ENCODE data around the gene DOK7.

DOK7 gene

DNA sequence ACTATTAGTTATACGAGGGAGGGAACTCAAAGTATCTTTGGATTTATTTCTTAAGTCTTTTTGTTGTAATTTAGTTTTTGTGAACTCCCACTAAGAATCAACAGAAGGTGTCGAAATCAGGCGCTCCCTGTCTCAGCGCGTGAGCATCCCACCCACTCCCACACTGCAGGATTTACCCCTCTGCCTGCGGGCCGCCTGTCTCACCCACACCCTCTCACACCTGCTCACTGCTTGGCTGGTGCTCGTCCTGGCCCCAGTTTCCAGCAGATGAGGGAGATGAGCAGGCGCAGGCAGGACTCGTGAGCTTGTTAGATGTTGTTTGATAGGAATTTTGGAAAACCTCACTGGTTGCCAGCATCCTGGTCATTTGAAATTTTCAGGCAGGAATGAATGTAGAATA lies 42.1 kb upstream of the DOK7 start:
- Histone ChIP-seq H3K9me3 (ENCODE audit: insufficient read depth, low read depth, low read length) (no peaks in the 10 kb centered on the region), H3K27ac (ENCODE audit: low read length) (no peak overlapping the region), H3K4me3 (ENCODE audit: low read length) (no peak overlapping the region), H3K27me3 (ENCODE audit: insufficient read depth, low read length) (no peaks in the 10 kb centered on the region), H3K4me1 (ENCODE audit: insufficient read depth, low read length) (no peaks in the 10 kb centered on the region; the same call in 1 of the 2 replicates), H3K36me3 (ENCODE audit: insufficient read depth, low read depth, low read length) (0 out of 2 replicates have a peak, but pooled peaks cover 5% of the 10 kb centered on the region), H3K9ac (ENCODE audit: low read depth, low read length) (no peak overlapping the region)

DNA sequence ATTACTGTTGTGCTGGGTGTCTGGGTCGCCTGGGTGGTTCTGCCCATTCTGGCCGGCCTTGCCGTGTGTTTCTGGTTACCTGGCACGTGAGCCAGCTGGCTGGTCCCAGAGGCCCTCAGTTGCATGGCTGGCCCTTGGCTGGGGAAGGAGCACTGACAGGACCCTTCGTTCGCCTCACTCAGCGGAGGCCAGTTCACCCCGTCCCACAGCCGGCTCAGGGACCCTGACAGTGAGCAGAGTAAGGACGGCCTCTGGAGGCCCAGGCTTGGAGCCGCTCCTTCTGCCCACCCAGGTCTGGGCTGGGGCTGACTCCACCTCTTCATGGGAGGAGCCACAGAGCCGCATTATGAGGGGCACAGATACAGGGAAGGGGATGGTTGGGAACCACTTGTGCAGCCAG lies 41.6 kb upstream of the DOK7 start:
- Histone ChIP-seq H3K9me3 (ENCODE audit: insufficient read depth, low read depth, low read length) (no peaks in the 10 kb centered on the region), H3K27ac (ENCODE audit: low read length) (no peak overlapping the region), H3K4me3 (ENCODE audit: low read length) (no peak overlapping the region), H3K4me1 (ENCODE audit: insufficient read depth, low read length) (no peaks in the 10 kb centered on the region; the same call in 1 of the 2 replicates), H3K9ac (ENCODE audit: low read depth, low read length) (no peak overlapping the region), H3K27me3 (ENCODE audit: insufficient read depth, low read length) (no peaks in the 10 kb centered on the region), H3K36me3 (ENCODE audit: insufficient read depth, low read depth, low read length) (0 out of 2 replicates have a peak, but pooled peaks cover 5% of the 10 kb centered on the region)

DNA sequence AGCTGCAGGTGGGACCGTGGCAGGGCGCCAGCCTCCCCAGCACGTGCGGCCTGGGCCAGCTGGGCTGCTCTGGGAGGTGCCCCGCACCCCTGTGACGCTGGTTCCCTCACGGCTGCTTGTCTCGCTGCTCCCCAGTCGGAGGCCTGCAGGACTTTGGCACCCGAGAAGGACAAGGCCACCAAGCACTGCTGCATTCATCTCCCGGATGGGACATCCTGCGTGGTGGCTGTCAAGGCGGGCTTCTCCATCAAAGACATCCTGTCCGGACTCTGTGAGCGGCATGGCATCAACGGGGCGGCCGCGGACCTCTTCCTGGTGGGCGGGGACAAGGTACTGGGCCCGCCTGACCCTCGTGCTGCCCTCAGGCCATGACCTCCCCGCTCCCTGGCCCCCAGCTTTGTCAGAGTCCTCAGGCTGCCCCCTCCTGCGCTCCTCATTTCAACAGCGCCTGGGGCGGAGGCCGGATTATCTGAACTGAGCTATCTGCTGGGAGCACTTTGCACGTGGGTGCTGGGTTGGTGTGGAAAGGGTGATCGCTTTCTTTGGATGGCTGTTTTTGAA lies 40.8 kb upstream of the DOK7 start:
- H3K9ac ChIP-seq (ENCODE audit: low read depth, low read length), result no peak overlapping the region
- H3K4me3 ChIP-seq (ENCODE audit: low read length), result no peak overlapping the region
- no peaks in the 10 kb centered on the region for H3K9me3 ChIP-seq (ENCODE audit: insufficient read depth, low read depth, low read length)
- no peaks in the 10 kb centered on the region; the same call in 1 of the 2 replicates for H3K4me1 ChIP-seq (ENCODE audit: insufficient read depth, low read length)
- H3K27me3 ChIP-seq (ENCODE audit: insufficient read depth, low read length), result no peaks in the 10 kb centered on the region
- H3K36me3 ChIP-seq (ENCODE audit: insufficient read depth, low read depth, low read length), result 0 out of 2 replicates have a peak, but pooled peaks cover 5% of the 10 kb centered on the region
- H3K27ac ChIP-seq (ENCODE audit: low read length), result no peak overlapping the region

DNA sequence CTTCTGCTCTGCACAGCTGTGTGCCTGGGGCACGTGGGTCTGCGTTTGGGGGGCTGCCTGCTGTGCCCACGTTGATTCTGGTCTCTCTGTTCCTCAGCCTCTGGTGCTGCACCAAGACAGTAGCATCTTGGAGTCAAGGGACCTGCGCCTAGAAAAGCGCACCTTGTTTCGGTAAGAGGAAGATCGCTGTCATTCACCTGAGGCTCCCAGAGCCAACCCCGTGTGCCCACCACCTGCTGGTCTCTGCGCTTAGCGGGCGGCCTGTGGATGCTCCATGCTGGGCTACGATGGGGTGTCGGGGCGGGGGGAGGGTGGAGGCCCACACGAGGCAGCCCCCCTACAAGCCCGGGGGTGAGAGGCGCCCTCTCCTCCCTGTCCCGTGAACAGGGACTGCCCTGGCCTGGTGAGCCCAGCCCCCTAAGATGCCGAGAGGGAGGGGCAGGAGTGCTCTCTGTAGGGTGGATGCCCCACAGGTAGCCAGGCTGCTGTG lies 40.3 kb upstream of the DOK7 start:
- Histone ChIP-seq H3K27ac (ENCODE audit: low read length) (no peak overlapping the region), H3K9me3 (ENCODE audit: insufficient read depth, low read depth, low read length) (no peaks in the 10 kb centered on the region), H3K9ac (ENCODE audit: low read depth, low read length) (no peak overlapping the region), H3K27me3 (ENCODE audit: insufficient read depth, low read length) (no peaks in the 10 kb centered on the region), H3K4me3 (ENCODE audit: low read length) (no peak overlapping the region), H3K4me1 (ENCODE audit: insufficient read depth, low read length) (no peaks in the 10 kb centered on the region; the same call in 1 of the 2 replicates), H3K36me3 (ENCODE audit: insufficient read depth, low read depth, low read length) (0 out of 2 replicates have a peak, but pooled peaks cover 5% of the 10 kb centered on the region)

DNA sequence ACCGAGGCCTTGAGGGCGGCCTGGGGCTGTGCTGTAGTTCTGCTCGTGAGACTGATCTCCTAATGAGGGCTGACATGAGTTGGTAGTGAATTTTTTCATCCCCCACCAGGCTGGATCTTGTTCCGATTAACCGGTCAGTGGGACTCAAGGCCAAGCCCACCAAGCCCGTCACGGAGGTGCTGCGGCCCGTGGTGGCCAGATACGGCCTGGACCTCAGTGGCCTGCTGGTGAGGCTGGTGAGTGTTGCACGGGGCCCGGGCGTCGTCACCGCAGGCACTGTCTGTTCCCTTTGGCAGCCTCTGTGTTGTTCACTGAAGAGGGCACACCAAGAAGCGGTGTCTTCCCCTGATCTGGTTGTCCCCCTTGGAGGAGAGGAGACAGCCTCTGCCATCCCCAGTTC lies 39.7 kb upstream of the DOK7 start:
- Histone ChIP-seq H3K9me3 (ENCODE audit: insufficient read depth, low read depth, low read length) (no peaks in the 10 kb centered on the region), H3K27ac (ENCODE audit: low read length) (no peak overlapping the region), H3K27me3 (ENCODE audit: insufficient read depth, low read length) (no peaks in the 10 kb centered on the region), H3K9ac (ENCODE audit: low read depth, low read length) (no peak overlapping the region), H3K4me1 (ENCODE audit: insufficient read depth, low read length) (no peaks in the 10 kb centered on the region; the same call in 1 of the 2 replicates), H3K4me3 (ENCODE audit: low read length) (no peak overlapping the region), H3K36me3 (ENCODE audit: insufficient read depth, low read depth, low read length) (0 out of 2 replicates have a peak, but pooled peaks cover 5% of the 10 kb centered on the region)

DNA sequence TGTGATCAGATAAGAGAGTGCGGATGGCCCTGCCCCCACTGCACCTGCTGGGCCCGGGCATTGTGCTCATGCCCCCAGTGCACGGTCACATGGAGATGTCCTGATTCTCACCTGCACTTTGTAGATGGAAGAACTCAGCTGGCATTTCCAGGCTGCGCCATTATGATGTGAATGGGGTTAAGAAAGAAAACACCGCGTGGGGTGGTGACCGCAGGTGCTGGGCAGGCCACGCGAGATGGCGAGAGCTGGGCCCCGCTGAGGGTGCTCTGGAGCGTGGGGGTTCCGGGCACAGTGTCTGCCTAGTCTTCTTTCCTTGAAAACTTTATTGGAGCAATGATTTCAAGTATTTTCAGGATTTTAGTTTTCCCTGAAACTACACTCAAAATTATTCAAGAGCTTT lies 39.2 kb upstream of the DOK7 start:
- 0 out of 2 replicates have a peak, but pooled peaks cover 5% of the 10 kb centered on the region for H3K36me3 ChIP-seq (ENCODE audit: insufficient read depth, low read depth, low read length)
- H3K9ac ChIP-seq (ENCODE audit: low read depth, low read length), result no peak overlapping the region
- H3K27me3 ChIP-seq (ENCODE audit: insufficient read depth, low read length), result no peaks in the 10 kb centered on the region
- no peaks in the 10 kb centered on the region; the same call in 1 of the 2 replicates for H3K4me1 ChIP-seq (ENCODE audit: insufficient read depth, low read length)
- no peak overlapping the region for H3K4me3 ChIP-seq (ENCODE audit: low read length)
- no peaks in the 10 kb centered on the region for H3K9me3 ChIP-seq (ENCODE audit: insufficient read depth, low read depth, low read length)
- no peak overlapping the region for H3K27ac ChIP-seq (ENCODE audit: low read length)

DNA sequence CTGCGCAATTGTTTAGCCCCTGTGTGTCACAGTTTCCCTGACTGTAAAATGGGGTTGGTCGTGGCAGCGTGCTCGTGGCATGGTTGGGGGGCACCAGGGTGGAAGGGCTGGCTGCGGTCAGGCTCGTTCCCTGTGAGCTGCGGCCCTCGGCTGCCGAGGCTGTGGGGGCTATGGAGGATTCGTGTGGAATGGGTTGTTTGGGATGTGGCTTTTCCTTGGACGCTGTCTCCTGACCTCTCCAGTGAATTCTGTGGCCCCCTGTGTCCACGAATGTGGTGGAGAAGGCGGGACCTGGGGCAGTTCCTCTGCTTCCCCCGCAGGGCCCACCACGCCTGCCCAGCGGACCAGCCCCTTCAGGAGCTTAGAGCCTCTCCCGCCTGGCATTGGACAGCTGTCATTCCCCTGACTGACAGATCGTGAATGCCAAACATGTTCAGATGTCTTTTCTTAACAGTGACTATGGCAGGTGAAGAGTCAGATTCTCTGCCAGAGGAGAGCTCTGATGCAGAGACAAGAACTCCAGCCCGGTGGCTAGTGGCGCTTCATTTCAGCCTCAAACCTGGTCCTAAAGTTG lies 38.5 kb upstream of the DOK7 start:
- Histone ChIP-seq H3K27me3 (ENCODE audit: insufficient read depth, low read length) (no peaks in the 10 kb centered on the region), H3K4me3 (ENCODE audit: low read length) (no peak overlapping the region), H3K9me3 (ENCODE audit: insufficient read depth, low read depth, low read length) (no peaks in the 10 kb centered on the region), H3K4me1 (ENCODE audit: insufficient read depth, low read length) (no peaks in the 10 kb centered on the region; the same call in 1 of the 2 replicates), H3K9ac (ENCODE audit: low read depth, low read length) (no peak overlapping the region), H3K36me3 (ENCODE audit: insufficient read depth, low read depth, low read length) (0 out of 2 replicates have a peak, but pooled peaks cover 5% of the 10 kb centered on the region), H3K27ac (ENCODE audit: low read length) (no peak overlapping the region)

DNA sequence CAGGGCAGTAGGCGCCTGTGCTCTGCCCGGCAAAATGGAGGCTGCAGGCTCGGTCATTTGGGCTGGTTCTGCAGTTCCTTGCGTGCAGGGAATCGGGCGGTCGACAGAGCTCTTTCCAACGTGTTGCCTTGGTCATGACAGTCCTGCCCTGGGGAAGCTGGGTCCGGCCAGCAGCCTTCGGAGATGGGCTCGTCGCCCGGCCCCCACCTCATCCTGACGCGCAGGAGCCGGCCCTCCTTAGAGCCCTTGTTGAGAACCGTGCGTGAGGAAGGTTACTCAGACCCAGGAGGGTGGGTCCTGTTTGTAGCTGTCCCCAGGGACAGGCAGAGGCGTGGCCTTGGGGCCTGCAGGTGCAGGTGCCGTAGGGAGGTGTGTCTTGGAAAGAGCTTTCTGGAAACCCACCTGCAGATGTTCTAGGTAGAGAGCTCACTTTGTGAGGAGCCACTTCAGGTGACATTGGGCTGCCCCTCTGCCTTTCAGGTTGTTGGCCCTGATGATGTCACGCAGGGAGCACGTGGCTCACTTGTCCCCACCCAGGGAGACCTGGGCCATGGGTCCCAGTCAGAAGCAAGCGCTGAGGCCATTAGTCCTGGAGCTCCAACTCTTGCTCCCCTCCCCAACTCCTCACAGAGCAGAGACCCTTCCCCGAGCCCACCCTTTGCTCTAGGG lies 36.5 kb upstream of the DOK7 start:
- no peak overlapping the region for H3K27ac ChIP-seq (ENCODE audit: low read length)
- no peaks in the 10 kb centered on the region for H3K27me3 ChIP-seq (ENCODE audit: insufficient read depth, low read length)
- H3K36me3 ChIP-seq (ENCODE audit: insufficient read depth, low read depth, low read length), result peaks cover 5% of the 10 kb centered on the region; the same call in 1 of the 2 replicates
- no peaks in the 10 kb centered on the region for H3K9me3 ChIP-seq (ENCODE audit: insufficient read depth, low read depth, low read length)
- H3K9ac ChIP-seq (ENCODE audit: low read depth, low read length), result no peak overlapping the region
- no peak overlapping the region for H3K4me3 ChIP-seq (ENCODE audit: low read length)
- no peaks in the 10 kb centered on the region; the same call in 1 of the 2 replicates for H3K4me1 ChIP-seq (ENCODE audit: insufficient read depth, low read length)

DNA sequence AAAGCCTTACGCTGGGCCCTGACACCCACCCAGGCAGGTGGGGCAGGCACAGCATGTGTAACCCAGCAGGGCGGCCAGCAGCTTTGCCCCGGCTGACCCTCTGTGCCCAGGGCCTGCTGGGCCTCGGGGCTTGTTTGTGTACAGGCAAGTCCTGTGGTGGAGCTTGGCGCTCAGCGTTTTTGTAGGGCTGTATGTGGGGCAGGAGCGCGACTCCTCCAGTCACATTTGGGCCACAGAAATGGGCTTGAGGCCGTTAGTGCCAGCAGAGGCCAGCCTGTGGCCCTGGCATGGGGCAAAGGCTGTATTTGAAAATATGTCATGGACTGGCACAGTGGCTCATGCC lies 36.0 kb upstream of the DOK7 start:
- Histone ChIP-seq H3K9me3 (ENCODE audit: insufficient read depth, low read depth, low read length) (no peaks in the 10 kb centered on the region), H3K27me3 (ENCODE audit: insufficient read depth, low read length) (no peaks in the 10 kb centered on the region), H3K36me3 (ENCODE audit: insufficient read depth, low read depth, low read length) (peaks cover 5% of the 10 kb centered on the region; the same call in 1 of the 2 replicates), H3K4me1 (ENCODE audit: insufficient read depth, low read length) (no peaks in the 10 kb centered on the region; the same call in 1 of the 2 replicates), H3K4me3 (ENCODE audit: low read length) (no peak overlapping the region), H3K9ac (ENCODE audit: low read depth, low read length) (no peak overlapping the region), H3K27ac (ENCODE audit: low read length) (no peak overlapping the region)

DNA sequence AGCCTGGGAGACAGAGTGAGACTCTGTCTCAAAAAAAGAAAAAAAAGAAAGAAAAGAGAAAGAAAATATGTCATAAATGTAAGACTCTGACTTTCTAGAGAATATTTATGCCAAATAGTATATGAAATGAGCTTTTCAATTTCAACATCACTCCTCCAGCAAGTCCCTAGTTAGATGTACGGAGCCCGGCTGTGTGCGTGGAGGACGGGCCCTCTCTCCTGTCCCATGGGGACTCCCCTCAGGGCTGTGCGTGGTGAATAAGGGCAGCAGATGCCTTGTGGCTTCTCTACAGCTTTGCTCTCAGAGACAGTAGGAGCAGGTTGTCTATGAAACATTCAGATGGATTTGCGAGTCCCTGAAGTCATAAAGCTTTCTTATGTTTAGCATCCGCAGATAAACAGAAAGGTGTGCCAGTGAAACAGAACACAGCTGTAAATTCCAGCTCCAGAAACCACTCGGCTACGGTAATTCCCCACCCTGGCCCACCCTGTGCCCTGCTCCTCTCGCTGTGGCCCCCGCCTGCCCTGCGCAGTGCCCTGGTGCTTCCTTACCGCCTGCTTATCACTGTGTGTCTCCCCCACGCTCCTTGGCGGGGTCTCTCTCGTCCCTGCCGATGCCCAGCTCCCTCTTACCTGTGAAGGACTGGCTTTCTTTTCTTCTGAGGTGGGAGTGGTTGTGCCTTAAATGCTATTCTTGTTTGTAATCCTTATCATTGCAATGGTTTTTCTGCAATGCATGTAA lies 35.2 kb upstream of the DOK7 start:
- no peaks in the 10 kb centered on the region; the same call in 1 of the 2 replicates for H3K4me1 ChIP-seq (ENCODE audit: insufficient read depth, low read length)
- H3K27ac ChIP-seq (ENCODE audit: low read length), result no peak overlapping the region
- no peaks in the 10 kb centered on the region for H3K27me3 ChIP-seq (ENCODE audit: insufficient read depth, low read length)
- H3K4me3 ChIP-seq (ENCODE audit: low read length), result no peak overlapping the region
- H3K36me3 ChIP-seq (ENCODE audit: insufficient read depth, low read depth, low read length), result peaks cover 5% of the 10 kb centered on the region; the same call in 1 of the 2 replicates
- H3K9me3 ChIP-seq (ENCODE audit: insufficient read depth, low read depth, low read length), result no peaks in the 10 kb centered on the region
- H3K9ac ChIP-seq (ENCODE audit: low read depth, low read length), result no peak overlapping the region

DNA sequence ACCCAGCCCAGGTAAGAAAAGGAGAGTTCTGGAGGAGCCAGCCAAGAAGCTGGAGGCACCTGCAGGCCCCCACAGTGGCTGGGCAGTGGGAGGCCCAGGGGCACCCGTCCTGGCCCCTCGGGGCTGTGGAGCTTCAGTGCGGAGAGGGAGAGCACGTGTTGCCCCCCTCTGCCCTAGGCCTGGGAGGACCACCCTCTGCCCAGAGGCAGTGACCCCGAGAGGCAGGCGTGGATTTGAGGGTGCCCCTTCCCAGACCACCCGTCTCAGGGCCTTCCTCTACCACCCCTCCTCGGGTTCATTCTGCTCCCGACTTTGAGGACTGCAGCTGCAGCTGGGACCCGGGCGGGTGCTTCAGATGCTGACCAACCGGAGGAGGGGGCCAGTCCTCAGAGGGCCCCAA lies 33.5 kb upstream of the DOK7 start:
- H3K27me3 ChIP-seq (ENCODE audit: insufficient read depth, low read length), result no peaks in the 10 kb centered on the region
- H3K27ac ChIP-seq (ENCODE audit: low read length), result no peak overlapping the region
- peaks cover 4% of the 10 kb centered on the region; the same call in 1 of the 2 replicates for H3K36me3 ChIP-seq (ENCODE audit: insufficient read depth, low read depth, low read length)
- H3K4me3 ChIP-seq (ENCODE audit: low read length), result no peak overlapping the region
- H3K4me1 ChIP-seq (ENCODE audit: insufficient read depth, low read length), result no peaks in the 10 kb centered on the region
- H3K9me3 ChIP-seq (ENCODE audit: insufficient read depth, low read depth, low read length), result no peaks in the 10 kb centered on the region
- no peak overlapping the region for H3K9ac ChIP-seq (ENCODE audit: low read depth, low read length)
